OCI-LY1 (cell line): ENCODE results near the gene CDKAL1.

ENCODE experiments used
- EZH2 ChIP-seq: fragments of 200-600 bp; sonication (generic), shearing (Covaris generic); IDR thresholded peaks from 2 replicates; pipeline ENCODE4 v1.8.0; 2017; ENCODE audit warnings: borderline replicate concordance, mixed run types, mild to moderate bottlenecking, antibody characterized with exemption, low read length, moderate library complexity, mixed read lengths
- TF ChIP-seq, protein P1 (sequence below): fragments of 200-600 bp; sonication (generic), shearing (Covaris generic); IDR thresholded peaks from 2 replicates; pipeline ENCODE4 v1.5.1; 2017; ENCODE audit warnings: mild to moderate bottlenecking, antibody characterized with exemption, low read length, moderate library complexity, mixed read lengths

DNA sequence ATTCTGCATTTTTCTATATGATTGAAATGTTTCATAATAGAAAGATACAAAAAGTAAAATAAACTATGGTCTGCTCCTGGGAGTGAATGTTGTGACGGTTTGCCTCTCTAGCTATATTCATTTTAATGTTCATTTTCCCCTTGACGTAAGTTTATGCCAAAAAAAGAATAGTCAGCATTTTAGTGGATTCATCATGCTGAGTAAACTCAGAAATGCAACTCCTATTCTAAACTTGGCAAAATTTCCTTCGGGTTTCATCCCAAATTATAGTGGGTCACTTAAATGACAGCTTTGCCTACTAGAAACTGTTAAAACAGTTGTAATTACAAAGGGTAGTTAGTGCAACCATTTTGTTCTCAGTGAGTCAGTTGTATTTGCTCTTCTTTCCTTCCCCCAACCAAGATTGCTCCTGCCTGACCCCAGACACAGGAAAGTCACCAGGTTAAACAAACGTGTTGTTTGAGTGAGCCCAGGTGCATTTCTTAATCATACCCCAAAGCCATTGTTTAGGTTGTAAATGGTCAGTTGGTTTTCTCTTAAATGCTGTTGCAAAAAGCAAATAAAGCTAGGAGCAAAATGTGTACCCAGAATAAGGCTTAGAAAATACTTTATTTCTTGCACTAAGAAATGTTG is 577.0 kb downstream of the CDKAL1 start:
- TF ChIP-seq, protein P1, sequence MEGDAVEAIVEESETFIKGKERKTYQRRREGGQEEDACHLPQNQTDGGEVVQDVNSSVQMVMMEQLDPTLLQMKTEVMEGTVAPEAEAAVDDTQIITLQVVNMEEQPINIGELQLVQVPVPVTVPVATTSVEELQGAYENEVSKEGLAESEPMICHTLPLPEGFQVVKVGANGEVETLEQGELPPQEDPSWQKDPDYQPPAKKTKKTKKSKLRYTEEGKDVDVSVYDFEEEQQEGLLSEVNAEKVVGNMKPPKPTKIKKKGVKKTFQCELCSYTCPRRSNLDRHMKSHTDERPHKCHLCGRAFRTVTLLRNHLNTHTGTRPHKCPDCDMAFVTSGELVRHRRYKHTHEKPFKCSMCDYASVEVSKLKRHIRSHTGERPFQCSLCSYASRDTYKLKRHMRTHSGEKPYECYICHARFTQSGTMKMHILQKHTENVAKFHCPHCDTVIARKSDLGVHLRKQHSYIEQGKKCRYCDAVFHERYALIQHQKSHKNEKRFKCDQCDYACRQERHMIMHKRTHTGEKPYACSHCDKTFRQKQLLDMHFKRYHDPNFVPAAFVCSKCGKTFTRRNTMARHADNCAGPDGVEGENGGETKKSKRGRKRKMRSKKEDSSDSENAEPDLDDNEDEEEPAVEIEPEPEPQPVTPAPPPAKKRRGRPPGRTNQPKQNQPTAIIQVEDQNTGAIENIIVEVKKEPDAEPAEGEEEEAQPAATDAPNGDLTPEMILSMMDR, result no peak
- TF ChIP-seq EZH2, result no peak
